Left lung (tissue), 10 donors: Measurements from ENCODE around the gene MRPS27. TPM values are rescaled to one million over a fixed set of nuclear protein-coding genes. Genes with fewer than 3 reads are reported as not detected.

Source experiments
- ATAC-seq: fragments of 200-7000 bp; cut with Tn5 transposase; one replicate; pipeline ENCODE4 v1.9.1; 2020; ENCODE audit warnings: moderate library complexity
- DNase-seq, 4 donors: peaks; one replicate each; pipeline ENCODE4 v3.0.0-alpha.2; 2013 to 2020
- H3K27ac ChIP-seq, 2 donors: fragments of 200-600 bp; sonication (generic) in 1 of 2; one replicate each; pipeline versions ENCODE4 v1.5.0 to v1.8.0; 2020 to 2021
- H3K27me3 ChIP-seq, 2 donors: fragments of 200-600 bp; sonication (generic) in 1 of 2; one replicate each; pipeline versions ENCODE4 v1.5.0 to v1.8.0; 2020 to 2021
- H3K36me3 ChIP-seq, 2 donors: fragments of 200-600 bp; sonication (generic) in 1 of 2; one replicate each; pipeline versions ENCODE4 v1.5.0 to v1.8.0; 2020 to 2021
- H3K4me1 ChIP-seq, 2 donors: fragments of 200-600 bp; one replicate each; pipeline ENCODE4 v1.8.0; 2021
- H3K4me3 ChIP-seq, 2 donors: fragments of 200-600 bp; sonication (generic) in 1 of 2; one replicate each; pipeline versions ENCODE4 v1.5.0 to v1.8.0; 2020 to 2021; ENCODE audit warnings: mild to moderate bottlenecking in 1 of 2
- H3K9me3 ChIP-seq, 2 donors: fragments of 200-600 bp; sonication (generic) in 1 of 2; one replicate each; pipeline versions ENCODE4 v1.5.0 to v1.8.0; 2020 to 2021
- intact Hi-C, 2 donors: fragments of 100-400 bp; cut with DNase I; formaldehyde crosslinking; loops; one replicate each; pipeline versions ENCODE4 v1.11.2 to v1.14.2; 2022
- polyA plus RNA-seq, 6 donors: library from polyadenylated mRNA; unstranded; fragments of 120-200 nt; gene quantifications; one replicate each; pipeline ENCODE4 v1.2.1, GENCODE V29; 2013; ENCODE audit not compliant: insufficient read length in 6 of 6
- total RNA-seq, 2 donors: library from RNA; stranded (reverse); fragmentation: NEBNext Ultra II Directional; extraction: Animal tissue kit (Norgen Biotek cat#: 25700); gene quantifications; one replicate each; pipeline ENCODE4 v1.2.1, GENCODE V29; 2021
- TF ChIP-seq, protein P1 (sequence below), 2 donors: fragments of 200-600 bp; sonication (generic) in 1 of 2; IDR thresholded peaks; one replicate each; pipeline versions ENCODE4 v1.5.0 to v1.8.0; 2021; ENCODE audit warnings: antibody characterized with exemption in 2 of 2
- donor health status: DM: no; HTN: yes; CAD: no.
- donor health status: DM: no; HTN: no; CAD: no.

The MRPS27 gene
- total and polyA plus RNA-seq, 8 donors = 44.1 to 79.8 (median 65.4) TPM

DNA sequence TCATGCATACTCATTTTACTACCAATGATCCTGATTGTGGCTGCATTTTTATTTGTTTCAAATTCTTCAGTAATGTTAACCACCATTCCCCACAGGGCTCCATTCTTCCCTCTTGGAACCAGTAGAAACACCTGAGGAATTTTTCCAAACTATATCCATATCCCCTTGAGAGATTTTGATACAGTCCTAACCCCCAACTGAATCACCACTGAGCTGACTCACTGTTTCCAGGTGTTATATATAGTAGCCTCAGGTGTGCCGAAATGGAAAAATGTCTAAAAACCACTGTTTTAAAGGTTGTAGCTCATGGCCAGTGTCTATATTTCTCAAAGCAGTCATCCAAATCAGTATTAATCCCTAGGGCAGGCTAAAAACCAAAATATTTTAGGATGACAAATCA, 85.2 kb downstream of the MRPS27 start:
- Histone ChIP-seq H3K4me1 (peaks cover 0 to 23% of the 10 kb centered on the region in 2 donors), H3K36me3 (peaks cover 0 to 41% of the 10 kb centered on the region in 2 donors), H3K9me3 (no peaks in the 10 kb centered on the region), H3K27ac (no peak overlapping the region), H3K27me3 (no peaks in the 10 kb centered on the region), H3K4me3 (no peak overlapping the region)
- TF ChIP-seq, protein P1, sequence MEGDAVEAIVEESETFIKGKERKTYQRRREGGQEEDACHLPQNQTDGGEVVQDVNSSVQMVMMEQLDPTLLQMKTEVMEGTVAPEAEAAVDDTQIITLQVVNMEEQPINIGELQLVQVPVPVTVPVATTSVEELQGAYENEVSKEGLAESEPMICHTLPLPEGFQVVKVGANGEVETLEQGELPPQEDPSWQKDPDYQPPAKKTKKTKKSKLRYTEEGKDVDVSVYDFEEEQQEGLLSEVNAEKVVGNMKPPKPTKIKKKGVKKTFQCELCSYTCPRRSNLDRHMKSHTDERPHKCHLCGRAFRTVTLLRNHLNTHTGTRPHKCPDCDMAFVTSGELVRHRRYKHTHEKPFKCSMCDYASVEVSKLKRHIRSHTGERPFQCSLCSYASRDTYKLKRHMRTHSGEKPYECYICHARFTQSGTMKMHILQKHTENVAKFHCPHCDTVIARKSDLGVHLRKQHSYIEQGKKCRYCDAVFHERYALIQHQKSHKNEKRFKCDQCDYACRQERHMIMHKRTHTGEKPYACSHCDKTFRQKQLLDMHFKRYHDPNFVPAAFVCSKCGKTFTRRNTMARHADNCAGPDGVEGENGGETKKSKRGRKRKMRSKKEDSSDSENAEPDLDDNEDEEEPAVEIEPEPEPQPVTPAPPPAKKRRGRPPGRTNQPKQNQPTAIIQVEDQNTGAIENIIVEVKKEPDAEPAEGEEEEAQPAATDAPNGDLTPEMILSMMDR (IDR thresholded peaks at IDR 0.05) = no peak
- intact Hi-C loops = no loop called here
- ATAC-seq (no peak), DNase-seq (no peak)

DNA sequence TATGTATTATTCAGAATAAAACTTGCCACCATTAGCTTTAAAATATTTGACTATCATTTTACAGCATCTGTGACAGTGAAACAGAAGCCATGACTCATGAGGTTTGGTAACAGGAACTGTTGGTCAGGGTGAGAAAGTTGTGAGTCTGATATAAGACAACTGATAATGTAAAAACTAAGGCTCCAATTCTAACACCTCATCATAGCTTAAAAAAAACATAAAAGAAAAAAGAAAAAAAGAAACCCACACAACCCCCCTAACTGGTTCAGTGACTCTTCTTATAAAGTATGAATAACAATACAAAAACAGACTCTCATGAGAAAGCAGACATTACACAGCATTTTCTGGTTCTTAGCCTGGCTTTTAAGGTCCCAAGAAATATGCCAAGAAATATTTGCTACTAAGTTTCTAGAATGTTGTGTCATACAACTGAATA, 85.8 kb downstream of the MRPS27 start:
- Histone ChIP-seq H3K27ac (no peak overlapping the region), H3K4me3 (no peak overlapping the region), H3K27me3 (no peaks in the 10 kb centered on the region), H3K9me3 (no peaks in the 10 kb centered on the region), H3K36me3 (peaks cover 0 to 41% of the 10 kb centered on the region in 2 donors), H3K4me1 (peaks cover 0 to 23% of the 10 kb centered on the region in 2 donors)
- peak; percentile 64 for ATAC-seq
- DNase-seq = no peak
- TF ChIP-seq, protein P1 (IDR thresholded peaks at IDR 0.05) = no peak
- intact Hi-C loops = no loop called here

DNA sequence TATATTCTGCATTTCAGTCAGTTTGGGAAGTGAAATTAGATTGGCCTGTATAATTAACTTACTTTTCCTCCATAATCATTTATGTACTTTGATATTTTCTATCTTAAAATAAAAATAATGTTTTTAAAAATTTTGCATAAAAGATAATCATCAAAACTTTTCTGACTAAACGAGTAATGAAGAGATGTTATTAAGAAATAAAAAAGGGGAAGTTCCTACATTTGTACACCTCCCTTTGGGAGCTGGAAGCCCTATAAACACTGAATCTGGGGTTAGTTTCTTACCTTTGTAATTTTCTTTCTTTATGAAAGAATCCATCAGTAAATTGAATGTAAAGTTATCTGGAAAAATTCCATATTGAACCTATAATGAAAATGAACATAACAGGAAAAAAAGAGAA, 86.2 kb downstream of the MRPS27 start:
- ATAC-seq = no peak
- Histone ChIP-seq H3K9me3 (no peaks in the 10 kb centered on the region), H3K27me3 (no peaks in the 10 kb centered on the region), H3K36me3 (peaks cover 0 to 41% of the 10 kb centered on the region in 2 donors), H3K4me3 (no peak overlapping the region), H3K27ac (no peak overlapping the region), H3K4me1 (peaks cover 0 to 23% of the 10 kb centered on the region in 2 donors)
- TF ChIP-seq, protein P1 (IDR thresholded peaks at IDR 0.05) = no peak
- no peak for DNase-seq
- intact Hi-C loops = no loop called here

DNA sequence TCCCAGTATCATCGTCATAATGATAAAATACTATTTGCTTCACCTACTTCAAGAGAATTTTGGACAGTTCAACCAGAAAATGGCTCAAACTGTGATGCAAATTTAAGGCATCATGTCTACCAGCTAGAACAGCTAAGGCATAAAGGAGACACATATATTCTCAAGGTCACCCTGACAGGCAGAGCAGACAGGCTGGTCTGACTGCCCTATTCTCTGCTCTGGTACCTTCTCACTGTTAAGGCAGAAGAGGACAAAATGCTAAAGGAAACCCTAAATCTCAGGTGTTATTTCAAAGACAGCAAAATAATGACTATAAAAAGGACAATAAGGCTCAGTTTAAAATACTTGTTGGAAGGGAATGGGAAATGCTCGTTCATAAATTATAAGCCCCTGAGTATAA, 87.2 kb downstream of the MRPS27 start:
- peaks cover 0 to 45% of the 10 kb centered on the region in 2 donors for H3K36me3 ChIP-seq
- H3K9me3 ChIP-seq = no peaks in the 10 kb centered on the region
- ATAC-seq (no peak), DNase-seq (no peak)
- no peak overlapping the region for H3K4me3 ChIP-seq
- H3K4me1 ChIP-seq = peaks cover 0 to 23% of the 10 kb centered on the region in 2 donors
- no peak overlapping the region for H3K27ac ChIP-seq
- no peaks in the 10 kb centered on the region for H3K27me3 ChIP-seq
- TF ChIP-seq, protein P1 (IDR thresholded peaks at IDR 0.05) = no peak
- intact Hi-C loops = no loop called here

DNA sequence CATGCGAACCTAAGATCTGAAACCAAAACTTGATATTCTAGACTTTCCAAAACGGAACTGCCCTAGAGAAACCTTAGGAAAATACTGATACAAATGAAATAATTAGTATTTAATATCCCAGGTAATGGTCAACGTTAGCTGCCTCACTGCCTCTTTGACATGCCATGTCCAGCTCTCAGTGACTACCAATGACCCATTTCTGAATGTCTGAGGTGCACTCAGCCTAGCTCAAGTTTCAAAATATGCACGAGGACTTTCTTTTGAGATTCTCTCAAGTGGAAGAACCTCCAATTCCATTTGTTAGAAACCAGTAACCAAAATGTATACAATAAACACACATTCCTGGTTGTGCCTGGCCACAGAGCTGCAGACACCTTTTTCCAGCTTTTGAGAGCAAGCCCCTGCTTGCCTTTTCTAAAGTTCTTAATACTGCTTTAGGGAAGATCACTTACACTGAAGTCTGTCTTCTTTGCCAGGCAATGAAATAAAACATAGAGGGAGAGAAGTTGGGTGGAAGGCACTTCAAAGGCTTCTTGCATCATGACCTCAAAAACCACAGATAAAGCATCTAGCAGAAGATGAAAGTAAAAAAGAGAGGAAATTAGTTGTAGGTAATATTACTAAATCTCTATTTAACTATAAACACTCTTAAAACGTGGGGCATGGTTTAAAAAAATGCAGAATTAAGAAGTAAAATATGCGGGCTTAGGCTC, 87.9 kb downstream of the MRPS27 start:
- Histone ChIP-seq H3K27me3 (no peaks in the 10 kb centered on the region), H3K4me1 (peaks cover 0 to 23% of the 10 kb centered on the region in 2 donors), H3K36me3 (peaks cover 0 to 43% of the 10 kb centered on the region in 2 donors), H3K9me3 (no peaks in the 10 kb centered on the region), H3K27ac (no peak overlapping the region), H3K4me3 (no peak overlapping the region)
- ATAC-seq (no peak), DNase-seq (no peak)
- intact Hi-C loops = no loop called here
- TF ChIP-seq, protein P1 (IDR thresholded peaks at IDR 0.05) = no peak
